NCI-H187 treated with DMSO at 0.1 percent for 48 hours (cell line): Measurements from ENCODE around the gene PLA2G4E.

Experiments used
- DNase-seq: peaks from one replicate; lab custom pipeline; 2025; lab: John Stamatoyannopoulos, UW

PLA2G4E gene

GRCh38 chr15:42021593-42021992 lies 751 bp upstream of the PLA2G4E start:
- no peak for DNase-seq

DNA sequence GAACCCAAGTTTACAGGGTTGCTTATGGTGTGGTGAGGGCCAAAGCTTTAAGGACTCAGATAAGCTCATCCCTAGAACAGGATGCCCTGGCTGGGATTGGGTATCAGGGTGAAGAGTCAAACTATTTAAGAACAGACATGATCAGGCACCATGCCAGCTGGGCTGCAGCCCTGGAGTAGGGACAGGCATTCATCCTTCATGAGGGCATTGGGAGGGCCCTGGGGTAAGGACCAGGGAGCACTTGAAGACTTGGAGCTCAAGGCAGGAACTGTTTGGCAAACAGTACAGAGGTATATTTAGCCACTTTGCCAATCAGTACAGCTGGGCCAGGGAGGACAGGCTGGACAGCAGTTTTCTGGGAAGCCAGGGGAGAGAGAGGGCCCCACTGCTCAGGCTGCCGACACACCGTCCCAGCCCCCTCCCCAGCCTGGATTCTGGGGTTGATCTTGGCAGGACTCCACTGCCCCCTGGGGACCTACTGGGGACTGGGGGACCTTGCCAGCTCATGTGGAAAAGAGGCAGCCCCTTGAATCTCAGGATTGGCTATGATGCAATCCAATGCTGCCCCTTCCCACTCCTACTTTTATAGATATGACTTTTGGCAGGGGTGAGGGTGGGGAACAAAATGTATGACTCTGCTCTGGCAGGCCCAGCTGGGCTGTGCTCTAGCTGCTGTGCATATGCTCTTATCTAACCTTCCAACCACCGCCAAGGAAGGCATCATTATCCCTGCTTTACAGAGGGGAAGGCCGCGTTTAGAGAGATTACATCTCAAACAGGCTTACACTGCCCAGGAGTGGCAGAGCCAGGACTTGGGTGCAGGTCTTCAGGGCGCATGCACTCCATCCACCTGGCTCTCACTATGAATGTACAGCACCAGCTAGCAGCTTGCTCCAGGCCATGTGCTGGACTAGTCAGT lies 2.3 kb downstream of the PLA2G4E start:
- DNase-seq = no peak

DNA sequence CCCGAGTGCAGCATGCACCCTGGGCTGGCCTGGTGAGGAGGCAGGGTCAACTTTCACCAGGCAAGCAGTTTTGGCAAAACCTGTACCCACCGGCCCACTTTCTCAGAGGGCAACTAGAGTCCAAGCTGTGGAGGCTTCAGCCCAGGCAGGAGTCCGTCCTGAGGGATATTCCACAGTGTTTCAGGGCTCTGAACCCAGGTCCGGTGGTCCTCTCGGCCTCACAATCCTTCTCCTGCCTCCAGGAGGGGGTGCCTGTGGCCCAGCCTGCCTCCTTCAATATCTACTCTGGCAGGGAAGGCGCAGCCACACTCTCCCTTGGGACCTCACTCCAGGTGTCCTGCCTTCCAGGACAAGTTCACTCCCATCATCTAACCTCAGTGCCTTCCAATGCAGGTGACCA lies 3.9 kb downstream of the PLA2G4E start:
- DNase-seq = no peak

- DNase-seq = no peak
These were observed 6.4 kb downstream of the PLA2G4E start for GRCh38 chr15:42014406-42014805.

GRCh38 chr15:42012928-42013482 lies 7.8 kb downstream of the PLA2G4E start:
- no peak for DNase-seq

GRCh38 chr15:42012241-42012640 lies 8.6 kb downstream of the PLA2G4E start:
- DNase-seq = no peak

- DNase-seq = no peak
These were observed 9.8 kb downstream of the PLA2G4E start for GRCh38 chr15:42011074-42011473.

DNA sequence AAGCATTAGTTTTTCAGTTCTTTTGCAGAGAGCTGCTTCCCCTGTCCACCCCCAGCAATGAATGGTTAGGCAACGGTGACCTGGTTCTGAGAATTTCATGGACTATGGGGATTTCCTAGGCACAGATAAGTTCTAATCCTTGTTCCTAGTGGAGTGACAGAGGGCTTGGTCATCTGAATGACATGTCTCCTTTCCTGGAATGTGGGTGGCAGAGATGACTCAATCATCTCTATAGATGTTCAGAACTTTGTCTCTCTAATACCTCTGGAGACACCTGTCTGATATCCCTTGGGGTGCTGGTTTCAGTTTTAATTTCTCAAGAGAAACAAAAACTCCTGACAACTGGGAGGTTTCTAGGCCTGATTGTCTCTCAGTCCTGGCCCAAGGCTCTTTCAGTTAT lies 10.4 kb downstream of the PLA2G4E start:
- no peak for DNase-seq

DNA sequence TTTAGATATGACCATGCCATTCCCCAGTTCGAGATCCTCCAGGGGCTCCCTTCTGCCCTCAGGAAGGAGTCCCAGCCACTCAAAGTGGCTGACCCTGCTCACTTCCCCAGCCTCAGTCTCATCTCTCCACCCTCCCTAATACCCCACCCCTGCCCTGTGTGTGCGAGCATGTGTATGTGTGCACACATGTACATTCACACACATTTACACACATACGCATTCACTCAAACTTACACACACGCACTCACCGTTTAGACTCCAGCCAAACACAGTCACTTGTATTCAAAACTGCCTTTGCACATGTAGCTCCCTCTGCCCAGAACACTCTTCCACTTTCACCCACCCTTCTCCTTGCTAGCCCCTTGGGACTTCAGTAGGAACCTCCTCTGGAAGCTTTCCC lies 11.4 kb downstream of the PLA2G4E start:
- no peak for DNase-seq

DNA sequence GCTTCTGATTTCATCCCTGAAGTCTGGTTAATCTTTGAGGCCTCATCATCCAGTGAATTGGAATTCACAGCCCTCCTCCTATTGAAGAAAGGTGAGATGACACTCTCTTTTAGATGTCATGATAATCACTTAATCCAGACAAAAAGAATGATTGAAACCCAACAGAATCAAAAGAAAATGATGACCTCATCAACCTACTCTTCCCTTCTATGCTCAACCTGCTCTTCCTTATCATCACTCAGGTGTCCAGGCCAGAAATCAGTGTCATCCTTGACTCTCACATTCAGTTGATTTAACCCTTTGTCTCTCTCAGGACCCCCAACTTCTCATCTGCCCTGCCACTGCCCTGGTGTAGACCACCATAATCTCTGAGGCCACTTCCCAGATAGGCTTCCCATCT lies 11.8 kb downstream of the PLA2G4E start:
- DNase-seq = no peak

- no peak for DNase-seq
These were observed 13.5 kb downstream of the PLA2G4E start for GRCh38 chr15:42007386-42007785.

DNA sequence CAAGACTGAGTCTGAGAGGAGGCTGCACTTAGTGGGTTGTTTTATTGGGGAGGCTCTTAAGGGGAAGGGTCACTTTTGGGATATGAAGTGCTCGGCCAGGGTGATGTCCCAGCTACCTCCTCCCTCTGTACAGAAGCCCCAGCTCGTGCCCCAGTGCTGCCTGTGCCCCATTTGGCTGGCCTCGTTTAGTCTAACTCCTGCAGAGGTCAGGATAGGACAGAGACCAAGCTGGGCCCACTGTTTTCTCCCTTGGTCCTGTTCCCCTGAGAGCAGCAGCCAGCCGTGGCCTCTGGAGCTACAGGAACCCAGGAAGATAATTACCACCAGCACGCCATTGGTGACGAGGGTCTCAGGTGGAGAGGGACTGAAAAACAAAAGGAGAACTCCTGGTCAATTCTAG lies 18.5 kb downstream of the PLA2G4E start:
- no peak for DNase-seq

DNA sequence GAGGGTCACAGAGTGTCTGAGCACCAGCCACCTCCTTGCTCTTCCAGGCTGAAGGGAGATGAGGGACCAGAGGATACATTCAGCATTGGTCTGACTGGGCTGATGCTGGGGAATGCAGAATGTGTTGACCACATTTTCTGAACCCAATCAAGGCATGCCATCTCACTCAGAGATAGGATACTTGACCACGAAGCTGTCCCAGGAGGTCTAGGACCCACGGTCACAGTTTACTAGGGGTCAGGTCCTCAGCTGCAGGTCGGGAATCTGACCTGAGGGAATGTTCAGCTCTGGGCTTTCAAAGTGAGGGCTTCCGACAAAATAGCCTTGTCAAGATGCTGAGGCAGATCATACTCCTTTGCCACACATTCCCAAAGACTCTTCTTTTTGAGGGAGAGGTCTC lies 19.6 kb downstream of the PLA2G4E start:
- DNase-seq = no peak

DNA sequence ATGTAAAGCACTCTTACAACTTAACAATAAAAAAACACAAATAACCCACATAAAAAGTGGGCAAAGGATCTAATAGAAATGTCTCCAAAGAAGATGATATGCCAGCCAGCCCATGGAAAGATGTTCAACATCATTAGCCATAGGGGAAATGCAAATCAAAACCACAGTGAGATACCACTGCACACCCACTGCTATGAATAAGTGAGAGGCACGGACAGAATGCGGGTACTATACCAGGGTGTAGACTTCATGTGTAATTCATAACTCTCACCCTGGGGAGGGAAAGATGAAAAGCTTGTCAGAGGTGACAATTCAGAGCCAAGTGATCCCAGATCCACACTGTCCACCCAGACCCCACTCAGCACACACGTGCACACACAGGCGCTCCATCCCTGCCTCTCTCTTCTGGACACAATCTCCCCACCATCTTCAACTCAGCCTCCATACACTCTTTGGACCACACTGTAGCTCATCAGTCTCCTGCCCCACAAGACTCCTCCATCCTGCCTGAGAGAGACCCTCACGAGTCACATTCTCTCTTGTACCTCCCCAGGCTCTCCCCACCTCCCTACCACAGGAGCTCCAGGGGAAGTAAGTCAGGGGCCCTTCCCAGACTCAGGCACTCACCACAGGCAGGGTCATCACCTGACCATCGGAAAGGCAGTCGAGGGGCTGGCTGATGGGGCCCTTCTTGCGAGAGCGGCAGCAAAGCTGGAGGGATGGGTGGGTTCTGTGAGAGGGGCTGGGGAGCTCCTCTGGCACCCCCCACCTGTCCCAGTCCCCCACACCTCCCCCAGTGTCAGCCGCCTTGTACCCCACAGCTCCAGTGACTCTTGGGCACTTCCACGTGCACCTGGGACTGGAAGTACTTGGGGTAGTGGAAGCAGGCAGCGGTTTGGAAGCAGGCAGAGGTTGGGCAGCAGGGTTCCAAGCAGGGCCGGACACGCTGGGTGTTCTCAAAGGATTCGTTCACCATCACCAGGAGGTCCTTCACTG lies 21.3 kb downstream of the PLA2G4E start:
- no peak for DNase-seq

DNA sequence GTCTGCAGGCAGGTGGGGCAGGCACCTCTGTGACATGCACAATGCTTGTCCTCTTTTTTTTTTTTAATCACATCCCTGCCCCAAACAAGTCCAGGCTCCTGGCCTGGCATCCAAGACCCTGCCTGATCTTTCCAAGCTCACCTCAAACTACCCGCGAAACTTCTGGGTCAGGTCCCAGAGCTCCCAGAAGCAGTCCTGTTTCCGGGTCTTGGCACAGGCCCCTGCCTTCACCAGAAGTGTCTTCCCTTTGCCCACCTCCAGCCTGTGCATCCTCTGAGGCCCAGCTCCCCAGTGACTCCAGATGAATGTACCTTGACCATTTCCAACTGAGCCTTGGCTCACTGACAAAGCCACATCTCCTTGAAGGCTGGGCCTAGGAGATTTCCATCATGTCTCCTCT lies 23.0 kb downstream of the PLA2G4E start:
- no peak for DNase-seq

- no peak for DNase-seq
These were observed 23.8 kb downstream of the PLA2G4E start for GRCh38 chr15:41996921-41997592.

GRCh38 chr15:41996376-41996775 lies 24.5 kb downstream of the PLA2G4E start:
- no peak for DNase-seq

DNA sequence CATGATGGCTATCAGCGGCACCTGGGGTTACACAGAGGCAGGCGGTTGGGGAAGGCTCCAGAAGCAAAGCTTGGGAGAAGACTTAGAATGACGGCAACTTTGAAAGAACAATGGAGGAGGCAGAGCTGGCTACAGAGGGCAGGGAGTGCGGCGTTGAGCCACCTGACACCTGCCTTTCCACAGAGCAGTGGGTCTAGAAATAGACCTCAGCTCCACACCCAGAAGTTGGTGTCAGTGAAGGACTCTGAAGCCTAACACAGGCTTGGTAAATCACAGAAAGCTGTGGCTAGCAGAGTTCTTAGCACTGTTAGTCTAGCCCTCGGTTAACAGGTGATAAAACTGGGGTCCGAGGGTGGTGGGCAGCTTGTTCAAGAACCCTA lies 25.4 kb downstream of the PLA2G4E start:
- no peak for DNase-seq

- DNase-seq = no peak
These were observed 25.9 kb downstream of the PLA2G4E start for GRCh38 chr15:41994772-41995475.

DNA sequence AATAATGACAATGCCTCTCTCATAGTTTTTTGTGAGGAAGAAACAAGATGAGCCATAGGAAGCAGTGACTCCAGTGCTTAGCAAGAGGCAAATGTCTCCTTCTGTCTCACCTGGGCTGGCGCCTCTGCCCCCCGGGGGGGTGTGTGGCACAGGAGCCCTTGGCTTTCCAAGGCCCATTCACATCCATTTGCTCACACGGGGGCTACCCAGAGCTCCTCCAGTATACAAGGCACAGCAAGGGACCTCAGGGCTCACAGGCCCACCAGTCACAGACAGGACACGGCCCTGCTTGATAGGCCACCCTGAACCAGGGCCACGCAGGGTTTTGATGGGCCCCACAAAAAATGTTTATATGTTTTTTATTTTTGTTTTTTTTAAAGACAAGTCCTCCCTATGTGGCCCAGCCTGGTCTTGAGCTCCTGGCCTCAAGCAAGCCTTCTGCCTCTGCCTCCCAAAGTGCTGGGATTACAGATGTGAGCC lies 26.6 kb downstream of the PLA2G4E start:
- DNase-seq = no peak
